VCaP (cell line): Measurements from ENCODE around the gene RAB3A.

Experiments used
- H3K27ac ChIP-seq: fragments of 450-650 bp; 2 replicates; pipeline ENCODE4 v1.5.1; 2017
- TF ChIP-seq, protein P1 (sequence below): fragments of 450-650 bp; conservative IDR thresholded peaks from 2 replicates; pipeline ENCODE4 v1.5.1; 2017; ENCODE audit warnings: mild to moderate bottlenecking, moderate library complexity

Gene RAB3A

DNA sequence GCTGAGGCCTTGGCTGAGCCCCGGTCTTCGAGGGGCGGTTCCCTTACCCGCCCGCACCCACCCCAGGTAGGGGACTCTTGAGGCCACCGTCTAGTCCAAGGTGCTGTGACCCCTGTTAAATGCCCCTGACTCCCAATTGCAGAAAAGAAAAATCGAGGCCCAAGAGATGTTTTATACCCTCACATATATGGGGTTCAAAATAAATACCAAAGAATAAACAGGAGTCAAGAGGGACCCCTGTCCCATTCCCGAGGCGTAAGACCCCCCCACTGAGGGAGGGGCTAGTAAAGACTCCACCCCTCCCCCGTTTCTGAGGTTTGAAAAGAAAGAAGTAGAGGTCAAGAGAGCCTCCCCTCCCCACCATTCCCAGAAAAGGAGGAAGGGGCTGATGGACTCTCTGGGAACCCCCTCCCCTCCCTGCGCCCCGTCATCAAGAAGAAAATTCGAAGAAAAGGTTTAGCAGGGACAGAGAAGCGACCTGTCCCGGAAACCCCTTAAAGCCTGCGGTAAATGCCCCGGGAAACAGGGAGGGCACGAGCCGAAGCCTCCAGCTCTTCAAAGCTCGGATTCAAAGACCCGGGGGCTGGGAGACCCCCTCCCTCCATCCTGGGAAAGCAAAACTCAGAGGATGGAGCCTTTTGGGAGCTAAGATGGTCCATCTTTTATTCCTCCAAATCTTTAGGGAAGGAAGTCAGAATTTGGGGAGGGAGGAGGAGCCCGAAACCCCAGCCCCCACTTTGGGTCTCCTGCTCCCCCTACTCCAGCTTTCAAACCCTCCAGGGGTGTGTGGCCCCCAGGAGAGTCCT lies 755 bp upstream of the RAB3A start:
- H3K27ac ChIP-seq = peak overlapping the region; percentile 89
- TF ChIP-seq, protein P1, sequence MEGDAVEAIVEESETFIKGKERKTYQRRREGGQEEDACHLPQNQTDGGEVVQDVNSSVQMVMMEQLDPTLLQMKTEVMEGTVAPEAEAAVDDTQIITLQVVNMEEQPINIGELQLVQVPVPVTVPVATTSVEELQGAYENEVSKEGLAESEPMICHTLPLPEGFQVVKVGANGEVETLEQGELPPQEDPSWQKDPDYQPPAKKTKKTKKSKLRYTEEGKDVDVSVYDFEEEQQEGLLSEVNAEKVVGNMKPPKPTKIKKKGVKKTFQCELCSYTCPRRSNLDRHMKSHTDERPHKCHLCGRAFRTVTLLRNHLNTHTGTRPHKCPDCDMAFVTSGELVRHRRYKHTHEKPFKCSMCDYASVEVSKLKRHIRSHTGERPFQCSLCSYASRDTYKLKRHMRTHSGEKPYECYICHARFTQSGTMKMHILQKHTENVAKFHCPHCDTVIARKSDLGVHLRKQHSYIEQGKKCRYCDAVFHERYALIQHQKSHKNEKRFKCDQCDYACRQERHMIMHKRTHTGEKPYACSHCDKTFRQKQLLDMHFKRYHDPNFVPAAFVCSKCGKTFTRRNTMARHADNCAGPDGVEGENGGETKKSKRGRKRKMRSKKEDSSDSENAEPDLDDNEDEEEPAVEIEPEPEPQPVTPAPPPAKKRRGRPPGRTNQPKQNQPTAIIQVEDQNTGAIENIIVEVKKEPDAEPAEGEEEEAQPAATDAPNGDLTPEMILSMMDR = no peak

GRCh38 chr19:18203408-18203862 lies 407 bp downstream of the RAB3A start:
- peak overlapping the region; percentile 89 for H3K27ac ChIP-seq
- TF ChIP-seq, protein P1 = no peak

- H3K27ac ChIP-seq = peak overlapping the region; percentile 89
These were observed 949 bp downstream of the RAB3A start for GRCh38 chr19:18202778-18203407.

DNA sequence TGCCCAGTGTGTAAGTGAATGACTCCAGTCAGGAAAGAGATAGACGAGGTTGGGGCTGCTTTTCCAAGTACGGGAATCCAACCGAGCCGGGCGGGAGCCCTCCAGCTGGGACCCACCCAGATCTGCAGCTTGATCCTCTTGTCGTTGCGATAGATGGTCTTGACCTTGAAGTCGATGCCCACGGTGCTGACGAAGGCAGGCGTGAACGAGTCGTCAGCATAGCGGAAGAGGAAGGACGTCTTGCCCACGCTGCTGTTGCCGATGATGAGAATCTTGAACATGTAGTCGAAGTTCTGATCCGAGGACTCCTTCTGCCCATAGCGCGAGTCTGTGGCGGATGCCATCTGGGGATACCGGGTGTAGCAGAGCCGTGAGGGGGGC lies 1.5 kb downstream of the RAB3A start:
- TF ChIP-seq, protein P1 = no peak
- H3K27ac ChIP-seq = peak overlapping the region; percentile 89; the same call in 1 of the 2 replicates

More at GRCh38 chr19:18202778-18203407, 949 bp downstream of the RAB3A start:
- TF ChIP-seq, protein P1 = peak; percentile 47; the same call in 1 of the 2 replicates

- H3K27ac ChIP-seq = no peak overlapping the region
- TF ChIP-seq, protein P1 = no peak
These were observed 5.5 kb downstream of the RAB3A start for GRCh38 chr19:18198374-18198773.

GRCh38 chr19:18197941-18198340 lies 5.9 kb downstream of the RAB3A start:
- TF ChIP-seq, protein P1 = no peak
- no peak overlapping the region for H3K27ac ChIP-seq

GRCh38 chr19:18197306-18197705 lies 6.5 kb downstream of the RAB3A start:
- no peak overlapping the region for H3K27ac ChIP-seq
- TF ChIP-seq, protein P1 = no peak
